Fibroblast of lung (primary cell): ENCODE results near the gene SLC4A1AP. TPM values are rescaled to one million over a fixed set of nuclear protein-coding genes. Genes with fewer than 3 reads are reported as not detected.

Experiments
- DNase-seq, 2 donors: peaks; one replicate each; pipeline versions ENCODE4 v3.0.0 to v3.0.0-alpha.2; 2010; ENCODE audit warnings: low read depth in 2 of 2
- H2AFZ ChIP-seq: 2 replicates; pipeline ENCODE4 v1.5.1; 2012; ENCODE audit warnings: low read length, control low read depth, inconsistent platforms
- H3K27ac ChIP-seq: 2 replicates; pipeline ENCODE4 v1.5.1; 2011; ENCODE audit warnings: low read length, control low read depth; ENCODE audit not compliant: insufficient read depth
- H3K27me3 ChIP-seq: 2 replicates; pipeline ENCODE4 v1.5.1; 2011; ENCODE audit warnings: mild to moderate bottlenecking, low read length; ENCODE audit not compliant: control insufficient read depth, insufficient read depth
- H3K36me3 ChIP-seq: 2 replicates; pipeline ENCODE4 v1.5.1; 2011; ENCODE audit warnings: low read length; ENCODE audit not compliant: control insufficient read depth, insufficient read depth
- H3K4me1 ChIP-seq: 2 replicates; pipeline ENCODE4 v1.5.1; 2011; ENCODE audit warnings: low read length; ENCODE audit not compliant: control insufficient read depth, insufficient read depth; ENCODE audit errors: extremely low read depth
- H3K4me2 ChIP-seq: 2 replicates; pipeline ENCODE4 v1.5.1; 2011; ENCODE audit warnings: low read length, control low read depth; ENCODE audit not compliant: insufficient read depth; ENCODE audit errors: extremely low read depth
- H3K4me3 ChIP-seq, 4 experiments: fragments of 200-600 bp in 1 of 4; sonication (generic) in 1 of 4; replicated peaks in 1 of 4; 2 replicates each; pipeline ENCODE4 v1.5.1; 2011 to 2016; ENCODE audit warnings: low read length in 4 of 4, low read depth in 3 of 4, mild to moderate bottlenecking in 3 of 4, control low read depth in 2 of 4, inconsistent platforms in 1 of 4, mixed read lengths in 1 of 4; ENCODE audit not compliant: insufficient read depth in 1 of 4; ENCODE audit errors: control extremely low read depth in 1 of 4
- H3K79me2 ChIP-seq: 2 replicates; pipeline ENCODE4 v1.5.1; 2012; ENCODE audit warnings: mild to moderate bottlenecking, low read length, inconsistent platforms; ENCODE audit not compliant: control insufficient read depth, insufficient read depth
- H3K9ac ChIP-seq: 2 replicates; pipeline ENCODE4 v1.5.1; 2011; ENCODE audit warnings: mild to moderate bottlenecking, low read length, control low read depth; ENCODE audit not compliant: insufficient read depth
- H3K9me3 ChIP-seq: 2 replicates; pipeline ENCODE4 v1.5.1; 2012; ENCODE audit warnings: low read depth, low read length; ENCODE audit not compliant: control insufficient read depth, insufficient read depth
- H4K20me1 ChIP-seq: 2 replicates; pipeline ENCODE4 v1.5.1; 2011; ENCODE audit warnings: low read length; ENCODE audit not compliant: control insufficient read depth, insufficient read depth; ENCODE audit errors: extremely low read depth
- EZH2 ChIP-seq: IDR thresholded peaks from 2 replicates; pipeline ENCODE4 v1.5.1; 2012; ENCODE audit warnings: low read length, control low read depth, mild to moderate bottlenecking; ENCODE audit errors: missing control alignments
- polyA plus RNA-seq, 2 donors: library from polyadenylated mRNA; depleted of rRNA in 1 of 2; stranded (reverse) in 1 of 2; unstranded in 1 of 2; fragments of >200 nt; gene quantifications; 2 replicates each; pipeline ENCODE4 v1.2.1, GENCODE V29; 2011 to 2012; ENCODE audit warnings: missing spikeins in 1 of 2
- total RNA-seq: library from RNA; depleted of rRNA; stranded (reverse); fragments of >200 nt; gene quantifications from 2 replicates; pipeline ENCODE4 v1.2.1, GENCODE V29; 2014
- TF ChIP-seq, protein P1 (sequence below), 2 donors: IDR thresholded peaks in 1 of 2; conservative IDR thresholded peaks in 1 of 2; 1 replicate in 1 of 2; 2 replicates in 1 of 2; pipeline ENCODE4 v1.5.1; 2011 to 2012; ENCODE audit warnings: low read length in 2 of 2, control low read depth in 1 of 2, inconsistent platforms in 1 of 2, low read depth in 1 of 2, mild to moderate bottlenecking in 1 of 2

The SLC4A1AP gene
- total and polyA plus RNA-seq, 2 donors (not counting 1 experiment from before 2014, with no cell fraction given), result 15.2 to 28.4 TPM

DNA sequence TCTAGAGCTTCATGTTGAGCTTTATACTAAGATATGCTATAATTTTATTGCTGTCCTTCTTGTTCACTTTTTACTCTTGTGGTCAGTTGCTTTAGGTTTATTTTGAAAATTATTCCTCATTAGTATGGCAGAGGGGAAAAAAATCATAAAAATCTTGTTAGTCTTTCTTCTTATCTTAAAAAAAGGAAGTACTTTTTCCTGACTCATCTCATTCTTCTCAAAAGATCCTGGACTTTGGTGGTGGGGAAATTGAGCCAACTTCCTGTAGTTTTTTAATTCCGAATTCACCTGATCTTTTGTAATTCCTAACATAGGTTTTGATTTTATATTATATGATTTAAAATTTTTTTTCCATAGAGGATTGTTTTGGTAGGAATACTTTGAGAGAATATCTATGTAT lies 3.8 kb downstream of the SLC4A1AP start:
- TF ChIP-seq, protein P1, sequence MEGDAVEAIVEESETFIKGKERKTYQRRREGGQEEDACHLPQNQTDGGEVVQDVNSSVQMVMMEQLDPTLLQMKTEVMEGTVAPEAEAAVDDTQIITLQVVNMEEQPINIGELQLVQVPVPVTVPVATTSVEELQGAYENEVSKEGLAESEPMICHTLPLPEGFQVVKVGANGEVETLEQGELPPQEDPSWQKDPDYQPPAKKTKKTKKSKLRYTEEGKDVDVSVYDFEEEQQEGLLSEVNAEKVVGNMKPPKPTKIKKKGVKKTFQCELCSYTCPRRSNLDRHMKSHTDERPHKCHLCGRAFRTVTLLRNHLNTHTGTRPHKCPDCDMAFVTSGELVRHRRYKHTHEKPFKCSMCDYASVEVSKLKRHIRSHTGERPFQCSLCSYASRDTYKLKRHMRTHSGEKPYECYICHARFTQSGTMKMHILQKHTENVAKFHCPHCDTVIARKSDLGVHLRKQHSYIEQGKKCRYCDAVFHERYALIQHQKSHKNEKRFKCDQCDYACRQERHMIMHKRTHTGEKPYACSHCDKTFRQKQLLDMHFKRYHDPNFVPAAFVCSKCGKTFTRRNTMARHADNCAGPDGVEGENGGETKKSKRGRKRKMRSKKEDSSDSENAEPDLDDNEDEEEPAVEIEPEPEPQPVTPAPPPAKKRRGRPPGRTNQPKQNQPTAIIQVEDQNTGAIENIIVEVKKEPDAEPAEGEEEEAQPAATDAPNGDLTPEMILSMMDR (conservative IDR thresholded peaks at IDR 0.05 in 1 of 2, IDR thresholded peaks at IDR 0.05 in 1 of 2; ENCODE audit: low read depth in 1 of 2, low read length in 2 of 2), result no peak
- TF ChIP-seq EZH2, result no peak
- Histone ChIP-seq H3K4me3 (no peak overlapping the region), H3K4me1 (peaks cover 8% of the 10 kb centered on the region), H4K20me1 (no peaks in the 10 kb centered on the region), H3K79me2 (peaks cover 29% of the 10 kb centered on the region), H3K4me2 (no peak overlapping the region), H3K27ac (no peak overlapping the region), H3K36me3 (peaks cover 2% of the 10 kb centered on the region), H3K9ac (no peak overlapping the region), H3K27me3 (no peaks in the 10 kb centered on the region), H3K9me3 (no peaks in the 10 kb centered on the region), H2AFZ (no peak overlapping the region)
- DNase-seq, result no peak

DNA sequence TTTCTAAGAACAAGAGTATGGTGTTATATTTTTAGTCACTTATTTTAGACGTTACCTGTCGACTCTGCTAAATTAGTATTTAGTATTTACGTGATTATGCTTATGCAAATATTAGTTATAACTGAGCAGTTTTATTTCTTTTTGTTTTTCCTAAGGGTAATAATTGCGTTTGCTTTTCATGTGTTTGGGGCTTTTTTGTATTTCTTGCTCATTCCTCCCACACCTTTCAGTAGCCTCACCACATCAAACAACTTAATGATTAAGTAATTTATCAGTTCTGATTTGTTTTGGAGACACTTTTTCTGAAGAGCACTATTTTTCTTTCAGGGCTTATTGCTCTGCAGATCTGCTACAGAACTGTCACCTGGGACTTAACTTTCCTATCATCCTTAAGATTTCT lies 7.5 kb downstream of the SLC4A1AP start:
- Histone ChIP-seq H3K4me3 (no peak overlapping the region), H2AFZ (no peak overlapping the region), H3K27ac (no peak overlapping the region), H3K9ac (no peak overlapping the region), H3K79me2 (no peaks in the 10 kb centered on the region), H3K36me3 (peaks cover 2% of the 10 kb centered on the region), H4K20me1 (no peaks in the 10 kb centered on the region), H3K4me2 (no peak overlapping the region), H3K4me1 (no peaks in the 10 kb centered on the region), H3K27me3 (no peaks in the 10 kb centered on the region), H3K9me3 (no peaks in the 10 kb centered on the region)
- no peak for DNase-seq
- TF ChIP-seq, protein P1 (conservative IDR thresholded peaks at IDR 0.05 in 1 of 2, IDR thresholded peaks at IDR 0.05 in 1 of 2; ENCODE audit: low read depth in 1 of 2, low read length in 2 of 2), result no peak
- no peak for TF ChIP-seq EZH2

DNA sequence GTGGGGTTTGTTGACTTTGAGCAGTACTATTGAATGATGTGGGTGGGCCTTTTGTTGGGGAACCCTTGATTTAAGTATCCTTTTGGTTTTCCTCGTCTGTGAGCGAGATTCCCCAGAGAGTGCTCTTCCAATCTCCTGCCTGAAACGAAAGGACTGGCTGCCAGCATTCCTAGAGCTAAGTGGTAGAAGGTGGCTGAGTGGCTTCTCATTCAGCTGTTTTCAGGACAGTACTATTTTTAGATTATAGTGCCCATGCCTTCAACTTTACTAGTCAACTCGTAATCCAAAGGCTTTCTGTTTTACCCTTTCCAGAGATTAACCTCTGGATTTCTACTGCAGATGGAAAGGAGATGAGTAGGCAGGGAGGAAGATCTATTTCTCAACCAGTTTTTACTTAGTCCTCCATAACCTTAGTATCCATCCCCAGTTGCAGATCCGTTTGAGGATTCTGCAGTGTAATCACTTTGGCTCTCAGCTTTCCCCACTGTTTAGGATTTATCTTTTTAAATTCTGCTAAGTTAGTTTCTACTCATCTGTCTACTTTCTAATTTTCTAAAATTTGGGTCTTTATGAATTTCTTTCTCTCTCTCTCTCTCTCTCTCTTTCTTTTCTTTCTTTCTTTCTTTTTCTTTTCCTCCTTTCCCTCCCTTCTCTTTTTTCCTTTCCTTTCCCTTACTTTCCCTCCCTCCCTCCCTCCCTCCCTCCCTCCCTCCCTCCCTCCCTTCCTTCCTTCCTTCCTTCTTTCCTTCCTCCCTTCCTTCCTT lies 9.2 kb downstream of the SLC4A1AP start:
- Histone ChIP-seq H3K4me1 (no peaks in the 10 kb centered on the region), H3K79me2 (no peaks in the 10 kb centered on the region), H3K9me3 (no peaks in the 10 kb centered on the region), H3K27me3 (no peaks in the 10 kb centered on the region), H3K27ac (no peak overlapping the region), H3K9ac (no peak overlapping the region), H3K4me3 (no peak overlapping the region), H4K20me1 (no peaks in the 10 kb centered on the region), H3K4me2 (no peak overlapping the region), H3K36me3 (peaks cover 2% of the 10 kb centered on the region), H2AFZ (no peak overlapping the region)
- no peak for DNase-seq
- no peak for TF ChIP-seq EZH2
- TF ChIP-seq, protein P1 (conservative IDR thresholded peaks at IDR 0.05 in 1 of 2, IDR thresholded peaks at IDR 0.05 in 1 of 2; ENCODE audit: low read depth in 1 of 2, low read length in 2 of 2), result no peak
